KMS-11 (cell line): Measurements from ENCODE around the gene BCL2L13.
"Not testable (repeated sequence)": the region's sequence is repeated elsewhere in the genome, so short reads cannot be mapped to it uniquely, and the experiment has no call there.

Experiments used
- H2AFZ ChIP-seq: fragments of 200-600 bp; sonication (generic); 2 replicates; pipeline ENCODE4 v1.6.1; 2016; ENCODE audit warnings: antibody characterized with exemption, mixed run types, low read depth
- H3K27ac ChIP-seq: fragments of 200-600 bp; sonication (generic); 2 replicates; pipeline ENCODE4 v1.6.1; 2016; ENCODE audit warnings: mild to moderate bottlenecking, mixed run types
- H3K27me3 ChIP-seq: fragments of 200-600 bp; sonication (generic); 2 replicates; pipeline ENCODE4 v1.6.1; 2017; ENCODE audit warnings: mild to moderate bottlenecking, low read depth, mixed run types, moderate library complexity; ENCODE audit not compliant: insufficient read depth
- H3K36me3 ChIP-seq: fragments of 200-600 bp; sonication (generic); 2 replicates; pipeline ENCODE4 v1.6.1; 2017; ENCODE audit warnings: mild to moderate bottlenecking, mixed run types; ENCODE audit not compliant: insufficient read depth
- H3K4me1 ChIP-seq: fragments of 200-600 bp; sonication (generic); 2 replicates; pipeline ENCODE4 v1.6.1; 2016; ENCODE audit warnings: mild to moderate bottlenecking, low read depth, mixed run types; ENCODE audit not compliant: poor library complexity, severe bottlenecking
- H3K4me2 ChIP-seq: fragments of 200-600 bp; sonication (generic); 2 replicates; pipeline ENCODE4 v1.7.0; 2016; ENCODE audit warnings: mild to moderate bottlenecking, mixed run types
- H3K4me3 ChIP-seq: fragments of 200-600 bp; sonication (generic); IDR thresholded peaks from 2 replicates; pipeline ENCODE4 v1.6.1; 2017; ENCODE audit warnings: low read depth, low read length, mixed read lengths; ENCODE audit not compliant: insufficient read depth
- H3K79me2 ChIP-seq: fragments of 200-600 bp; sonication (generic); 2 replicates; pipeline ENCODE4 v1.6.1; 2016; ENCODE audit warnings: low read depth, mixed run types; ENCODE audit not compliant: insufficient read depth
- H3K9ac ChIP-seq: fragments of 200-600 bp; sonication (generic); 2 replicates; pipeline ENCODE4 v1.6.1; 2016; ENCODE audit warnings: mild to moderate bottlenecking, mixed run types
- H4K20me1 ChIP-seq: fragments of 200-600 bp; sonication (generic); 2 replicates; pipeline ENCODE4 v1.6.1; 2016; ENCODE audit warnings: mild to moderate bottlenecking, mixed run types; ENCODE audit not compliant: insufficient read depth
- CTCF ChIP-seq: fragments of 200-600 bp; sonication (generic); conservative IDR thresholded peaks from 2 replicates; pipeline ENCODE4 v1.6.1; 2017; ENCODE audit warnings: low read depth, mild to moderate bottlenecking, antibody characterized with exemption, low read length, moderate library complexity, mixed read lengths

BCL2L13 gene

DNA sequence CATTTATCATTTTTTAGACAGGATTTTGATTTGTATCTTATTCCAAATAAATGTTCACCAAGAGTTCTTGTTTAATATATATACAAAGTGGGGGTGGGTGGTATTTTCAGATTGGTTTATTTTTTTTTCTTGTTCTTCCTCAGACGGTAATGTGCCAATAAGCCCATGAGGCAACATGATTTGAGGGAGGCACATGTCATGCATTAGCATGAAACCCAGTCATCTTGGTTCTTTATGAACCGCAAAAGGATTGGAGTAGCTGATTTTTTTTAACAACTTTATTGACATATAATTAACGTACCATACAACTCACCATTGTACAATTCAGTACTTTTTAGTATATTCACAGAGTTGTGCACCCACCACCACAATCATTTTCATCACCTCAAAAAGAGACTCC lies 2.7 kb downstream of the BCL2L13 start:
- no peaks in the 10 kb centered on the region for H4K20me1 ChIP-seq
- H3K27ac ChIP-seq, result no peak overlapping the region
- no peak overlapping the region for H3K9ac ChIP-seq
- H3K79me2 ChIP-seq, result peaks cover 34% of the 10 kb centered on the region
- H3K36me3 ChIP-seq, result no peaks in the 10 kb centered on the region
- no peak for TF ChIP-seq CTCF
- H2AFZ ChIP-seq, result no peak overlapping the region
- no peak overlapping the region for H3K4me3 ChIP-seq
- no peak overlapping the region for H3K4me2 ChIP-seq
- peaks cover 19% of the 10 kb centered on the region for H3K4me1 ChIP-seq
- no peaks in the 10 kb centered on the region for H3K27me3 ChIP-seq

DNA sequence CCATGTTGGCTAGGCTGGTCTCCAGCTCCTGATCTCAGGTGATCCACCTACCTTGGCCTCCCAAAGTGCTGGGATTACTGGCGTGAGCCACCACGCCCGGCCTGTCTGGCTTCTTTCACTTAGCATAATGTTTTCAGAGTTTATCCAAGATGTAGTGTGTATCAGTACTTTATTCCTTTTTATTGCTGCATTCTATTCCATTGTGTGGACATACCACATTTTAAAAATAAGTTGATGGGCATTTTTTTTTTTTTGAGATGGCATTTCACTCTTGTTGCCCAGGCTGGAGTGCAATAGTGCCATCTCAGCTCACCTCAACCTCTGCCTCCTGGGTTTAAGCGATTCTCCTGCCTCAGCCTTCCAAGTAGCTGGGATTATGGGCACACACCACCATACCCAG lies 3.8 kb downstream of the BCL2L13 start:
- H3K27ac ChIP-seq, H3K36me3 ChIP-seq, H3K4me2 ChIP-seq, H3K27me3 ChIP-seq, H3K9ac ChIP-seq, H3K4me3 ChIP-seq, H2AFZ ChIP-seq, H4K20me1 ChIP-seq: not testable (repeated sequence)
- peaks cover 34% of the 10 kb centered on the region for H3K79me2 ChIP-seq
- H3K4me1 ChIP-seq, result peaks cover 14% of the 10 kb centered on the region

- no peak overlapping the region for H3K4me3 ChIP-seq
- H3K27ac ChIP-seq, result no peak overlapping the region
- no peaks in the 10 kb centered on the region for H3K36me3 ChIP-seq
- no peaks in the 10 kb centered on the region for H3K4me1 ChIP-seq
- no peaks in the 10 kb centered on the region for H3K27me3 ChIP-seq
- H2AFZ ChIP-seq, result no peak overlapping the region
- no peak overlapping the region for H3K9ac ChIP-seq
- no peak overlapping the region for H3K4me2 ChIP-seq
- no peak for TF ChIP-seq CTCF
- H4K20me1 ChIP-seq, result no peaks in the 10 kb centered on the region
- peaks cover 8% of the 10 kb centered on the region; the same call in 1 of the 2 replicates for H3K79me2 ChIP-seq
Observed at GRCh38 chr22:17647452-17647851, 8.9 kb downstream of the BCL2L13 start.

DNA sequence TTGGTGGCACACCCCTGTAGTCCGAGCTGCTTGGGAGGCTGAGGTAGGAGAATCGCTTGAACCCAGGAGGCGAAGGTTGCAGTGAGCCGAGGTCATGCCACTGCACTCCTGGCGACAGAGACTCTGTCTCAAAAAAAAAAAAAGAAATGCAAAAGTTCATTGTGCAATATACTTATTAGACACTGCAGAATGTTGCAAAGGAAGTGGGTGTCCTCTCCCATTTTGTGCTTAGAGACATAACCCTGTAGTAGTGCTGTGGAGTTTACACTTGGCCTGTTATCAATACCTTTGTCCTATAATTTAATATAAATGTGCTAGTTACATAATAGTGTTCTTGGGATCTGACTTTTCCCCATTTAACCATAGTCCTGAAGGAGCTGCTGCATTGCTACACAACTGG lies 9.4 kb downstream of the BCL2L13 start:
- Histone ChIP-seq H3K27me3 (no peaks in the 10 kb centered on the region), H3K27ac (no peak overlapping the region), H2AFZ (no peak overlapping the region), H3K4me1 (no peaks in the 10 kb centered on the region), H3K79me2 (peaks cover 8% of the 10 kb centered on the region; the same call in 1 of the 2 replicates), H3K36me3 (no peaks in the 10 kb centered on the region), H3K4me3 (no peak overlapping the region), H3K4me2 (no peak overlapping the region), H3K9ac (no peak overlapping the region), H4K20me1 (no peaks in the 10 kb centered on the region)
- no peak for TF ChIP-seq CTCF

GRCh38 chr22:17648569-17648968 lies 10.0 kb downstream of the BCL2L13 start:
- no peak overlapping the region for H3K27ac ChIP-seq
- no peak overlapping the region for H3K4me3 ChIP-seq
- H3K27me3 ChIP-seq, result no peaks in the 10 kb centered on the region
- no peak overlapping the region for H2AFZ ChIP-seq
- H3K79me2 ChIP-seq, result peaks cover 8% of the 10 kb centered on the region; the same call in 1 of the 2 replicates
- H4K20me1 ChIP-seq, result no peaks in the 10 kb centered on the region
- H3K36me3 ChIP-seq, result no peaks in the 10 kb centered on the region
- no peaks in the 10 kb centered on the region for H3K4me1 ChIP-seq
- TF ChIP-seq CTCF, result no peak
- H3K9ac ChIP-seq, result no peak overlapping the region
- H3K4me2 ChIP-seq, result no peak overlapping the region
